ENCODE measurements around the gene STXBP2.
"Not testable (repeated sequence)": the region's sequence is repeated elsewhere in the genome, so short reads cannot be mapped to it uniquely, and the experiment has no call there.

The STXBP2 gene

DNA sequence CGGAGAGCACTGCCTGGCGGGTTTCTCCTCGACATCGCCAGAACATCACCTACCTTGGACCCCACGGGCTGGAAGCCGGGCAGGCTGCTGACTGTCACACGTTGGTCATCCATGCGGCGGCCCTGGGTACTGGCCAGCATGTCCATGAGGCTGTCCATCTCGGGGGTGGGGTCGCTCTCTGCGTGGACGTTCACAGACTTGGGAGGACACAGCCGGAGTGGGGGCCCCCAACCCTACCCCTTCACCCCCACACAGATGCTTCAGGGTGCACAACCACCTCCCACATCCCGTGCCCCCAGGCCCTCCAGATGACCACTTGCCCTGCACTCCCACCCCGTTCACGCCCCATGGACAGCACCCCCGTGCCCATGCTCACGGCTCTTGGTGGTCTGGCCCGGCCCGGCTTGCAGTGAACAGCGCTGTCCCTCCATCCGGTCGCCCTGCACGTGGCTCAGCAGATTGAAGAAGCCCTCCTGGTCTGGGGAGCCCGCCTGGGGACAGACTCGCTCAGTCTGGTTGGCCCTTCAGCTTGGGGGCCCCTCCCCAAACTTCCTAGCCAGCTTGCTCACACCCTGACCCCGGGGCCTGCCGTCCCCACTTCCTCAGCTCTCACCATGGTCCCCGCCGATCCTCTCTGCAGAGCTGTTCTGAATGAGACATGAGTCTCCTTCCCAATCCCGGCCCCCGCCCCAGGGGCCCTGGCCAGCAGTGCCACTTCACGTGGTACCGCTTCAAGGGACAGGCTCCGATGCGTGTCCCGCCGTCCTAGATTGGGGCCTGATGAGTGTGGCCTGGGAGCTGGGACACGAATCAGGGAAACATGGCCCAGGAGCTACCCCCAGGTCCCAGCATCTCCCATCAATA is 4.3 kb upstream of the STXBP2 start:
- DNase-seq (ENCODE audit: low read depth in 2 of 2), result no peak

DNA sequence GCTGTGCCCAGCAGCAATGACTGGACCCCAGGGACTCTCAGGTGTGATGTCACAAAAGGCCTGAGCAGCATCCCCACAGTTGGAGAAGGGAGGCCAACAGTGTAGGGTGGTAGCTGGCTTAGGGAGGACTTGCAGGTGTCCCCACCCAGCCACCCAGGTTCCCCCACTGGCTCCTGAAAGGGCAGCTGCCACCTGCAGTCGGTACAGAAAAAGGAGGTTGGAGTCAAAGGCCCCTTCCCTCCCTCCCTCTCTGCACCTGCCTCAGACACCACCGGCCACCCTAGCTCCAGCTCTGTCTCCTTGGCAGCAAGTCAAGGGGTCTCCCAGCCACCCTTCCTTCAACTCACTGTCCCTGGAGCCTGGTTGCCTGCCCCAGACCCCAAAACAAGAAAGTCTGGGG is 3.2 kb upstream of the STXBP2 start, which contains the start of gene PCP2:
PCP2 (minus strand) TSS at position 22 of the 400 bp plus-strand sequence. CDS start 262 bp downstream, outside the sequence.
- DNase-seq (ENCODE audit: low read depth in 2 of 2), result no peak

DNA sequence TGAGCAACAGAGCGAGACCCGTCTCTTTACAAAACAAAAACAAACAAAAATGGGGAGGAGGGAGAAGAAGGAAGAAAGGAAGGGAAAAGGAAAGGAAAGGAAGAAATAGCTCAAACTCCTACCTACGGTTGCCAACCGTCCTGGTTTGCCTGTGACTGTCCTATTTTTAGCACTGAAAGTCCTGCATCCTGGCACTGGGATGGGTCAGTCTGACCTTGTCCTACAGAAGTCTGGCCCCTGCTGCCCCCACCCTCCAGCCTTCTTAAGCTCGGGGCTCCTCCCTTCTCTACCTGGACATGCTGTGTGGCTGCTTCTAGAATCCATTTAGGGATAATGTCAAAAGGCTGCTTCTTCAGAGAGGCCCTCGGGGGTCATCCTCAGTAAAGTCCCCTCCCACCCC is 1.2 kb upstream of the STXBP2 start:
- DNase-seq (ENCODE audit: low read depth in 2 of 2), result no peak

DNA sequence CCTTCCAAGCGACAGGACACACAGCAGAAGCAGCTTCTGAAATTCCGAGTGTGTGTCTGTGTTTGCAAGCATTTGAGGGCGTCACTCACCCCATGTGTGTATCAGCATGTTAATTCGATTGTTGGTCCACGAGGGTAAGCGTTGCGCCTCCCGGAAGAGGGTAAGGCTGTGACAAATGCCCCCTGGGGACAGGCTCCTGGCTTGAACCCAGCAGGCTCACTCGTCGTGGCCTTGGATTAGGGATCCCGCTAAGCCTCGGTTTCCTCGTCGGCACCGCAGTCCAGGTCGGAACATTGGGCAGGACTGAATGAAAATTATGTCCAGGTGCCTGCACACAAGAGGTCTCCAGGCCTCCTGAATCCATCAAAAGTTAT is 606 bp upstream of the STXBP2 start:
- no peak for DNase-seq (ENCODE audit: low read depth in 2 of 2)

DNA sequence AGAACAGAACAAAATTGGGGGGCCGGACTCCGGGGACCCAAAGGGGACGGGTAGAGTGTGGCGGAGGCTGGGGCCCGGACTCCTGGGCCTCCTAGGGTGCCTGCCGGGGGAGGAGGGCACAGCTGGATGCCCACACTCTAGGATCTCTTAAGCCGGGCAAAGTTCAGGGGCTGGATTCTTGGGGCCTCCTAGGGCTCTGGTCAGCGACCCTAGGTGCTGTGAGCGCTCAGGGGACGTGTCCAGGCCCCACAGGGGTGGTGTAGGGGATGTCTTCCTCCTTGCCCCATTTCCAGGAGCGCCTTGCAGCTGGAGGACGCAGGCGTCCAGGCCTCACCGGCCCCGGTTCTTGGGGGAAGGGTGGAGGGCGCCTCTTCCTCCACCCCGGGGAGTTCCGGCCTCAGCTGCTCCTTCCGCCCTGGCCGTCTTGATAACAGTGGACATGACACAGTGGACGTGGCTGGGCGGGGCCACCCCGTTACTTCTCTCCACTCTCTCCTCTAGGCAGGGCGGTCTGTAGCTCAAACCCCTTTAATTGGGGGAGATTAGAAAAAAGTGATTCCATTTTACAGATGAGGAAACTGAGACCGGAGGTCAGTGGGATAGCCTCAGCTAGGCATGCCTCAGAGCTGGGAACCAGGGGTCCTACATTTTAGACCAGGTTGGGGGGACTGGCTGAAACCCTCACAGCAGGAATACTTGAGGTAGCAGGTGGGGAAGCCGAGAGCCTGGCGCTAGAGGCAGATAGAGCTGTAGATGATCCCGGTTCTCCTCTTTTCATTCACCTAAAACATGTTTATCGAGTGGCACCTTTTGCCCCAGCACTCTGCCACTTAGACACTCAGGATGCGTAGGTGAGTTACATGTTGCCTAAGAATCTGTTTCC is 705 bp downstream of the STXBP2 start:
- DNase-seq (ENCODE audit: low read depth in 2 of 2), result no peak

DNA sequence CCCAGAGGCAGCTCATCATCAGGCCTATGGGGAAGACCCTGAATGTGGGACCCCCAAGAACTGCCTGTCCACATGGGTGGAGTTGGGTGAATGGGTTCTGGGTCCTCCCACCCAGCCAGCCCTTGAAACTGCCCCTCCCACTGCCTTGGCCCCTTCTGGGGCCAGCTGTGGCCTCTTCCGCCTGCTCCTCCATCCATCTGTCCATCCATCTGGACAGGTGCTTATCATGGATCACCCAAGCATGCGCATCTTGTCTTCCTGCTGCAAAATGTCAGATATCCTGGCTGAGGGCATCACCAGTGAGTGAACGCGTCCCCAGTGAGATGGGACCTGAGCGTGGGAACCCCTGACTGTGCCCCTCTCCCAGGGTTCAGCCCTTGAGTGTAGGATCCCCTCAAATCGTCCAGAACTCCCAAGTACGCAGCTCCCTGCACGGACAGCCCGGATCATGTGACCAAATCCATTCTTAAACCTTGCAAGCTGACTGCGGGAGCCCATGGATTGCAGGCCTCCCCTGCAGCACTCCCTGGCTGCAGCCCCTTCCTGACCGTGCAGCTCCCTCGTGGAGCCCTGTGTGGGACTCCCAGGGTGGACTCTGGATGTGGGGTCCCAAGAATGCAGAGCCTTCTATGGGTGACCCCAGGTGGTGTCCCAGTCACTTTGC is 2.0 kb downstream of the STXBP2 start:
- DNase-seq (ENCODE audit: low read depth in 2 of 2), result no peak

DNA sequence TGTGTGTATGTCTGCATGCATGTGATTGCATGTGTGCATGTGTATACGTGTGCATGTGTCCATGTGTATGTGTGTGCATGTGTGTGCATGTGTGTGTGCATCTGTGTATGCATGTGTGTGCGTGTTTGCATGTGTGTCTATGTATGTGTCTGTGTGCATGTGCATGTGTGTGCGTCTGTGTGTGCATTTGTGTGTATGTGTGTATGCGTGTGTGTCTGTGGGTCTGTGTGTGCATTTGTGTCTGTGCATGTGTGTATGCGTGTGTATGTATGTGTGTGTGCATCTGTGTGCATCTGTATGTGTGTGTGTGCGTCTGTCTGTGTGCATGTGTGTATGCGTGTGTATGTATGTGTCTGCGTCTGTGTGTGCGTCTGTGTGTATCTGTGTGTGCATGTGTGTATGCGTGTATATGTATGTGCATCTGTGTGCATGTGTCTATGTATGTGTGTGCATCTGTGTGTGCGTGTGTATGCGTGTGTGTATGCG is 3.0 kb downstream of the STXBP2 start:
- DNase-seq (ENCODE audit: low read depth in 2 of 2), result no peak

DNA sequence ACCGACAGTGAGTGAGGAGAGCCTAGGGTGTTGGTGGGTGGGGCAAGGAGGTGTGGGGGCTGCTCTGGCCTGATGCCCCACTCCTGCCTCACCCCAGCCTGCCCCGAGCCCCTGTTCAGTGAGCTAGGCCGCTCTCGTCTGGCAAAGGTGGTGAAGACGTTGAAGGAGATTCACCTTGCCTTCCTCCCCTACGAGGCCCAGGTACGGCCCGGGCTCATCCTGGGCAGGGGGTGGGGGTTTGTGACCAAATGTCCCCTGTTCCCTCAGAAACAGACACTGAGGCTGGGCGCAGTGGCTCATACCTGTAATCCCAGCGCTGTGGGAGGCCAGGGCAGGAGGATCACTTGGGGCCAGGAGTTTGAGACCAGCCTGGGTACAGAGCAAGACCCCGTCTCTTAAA is 3.9 kb downstream of the STXBP2 start:
- DNase-seq (ENCODE audit: low read depth in 2 of 2), result no peak

DNA sequence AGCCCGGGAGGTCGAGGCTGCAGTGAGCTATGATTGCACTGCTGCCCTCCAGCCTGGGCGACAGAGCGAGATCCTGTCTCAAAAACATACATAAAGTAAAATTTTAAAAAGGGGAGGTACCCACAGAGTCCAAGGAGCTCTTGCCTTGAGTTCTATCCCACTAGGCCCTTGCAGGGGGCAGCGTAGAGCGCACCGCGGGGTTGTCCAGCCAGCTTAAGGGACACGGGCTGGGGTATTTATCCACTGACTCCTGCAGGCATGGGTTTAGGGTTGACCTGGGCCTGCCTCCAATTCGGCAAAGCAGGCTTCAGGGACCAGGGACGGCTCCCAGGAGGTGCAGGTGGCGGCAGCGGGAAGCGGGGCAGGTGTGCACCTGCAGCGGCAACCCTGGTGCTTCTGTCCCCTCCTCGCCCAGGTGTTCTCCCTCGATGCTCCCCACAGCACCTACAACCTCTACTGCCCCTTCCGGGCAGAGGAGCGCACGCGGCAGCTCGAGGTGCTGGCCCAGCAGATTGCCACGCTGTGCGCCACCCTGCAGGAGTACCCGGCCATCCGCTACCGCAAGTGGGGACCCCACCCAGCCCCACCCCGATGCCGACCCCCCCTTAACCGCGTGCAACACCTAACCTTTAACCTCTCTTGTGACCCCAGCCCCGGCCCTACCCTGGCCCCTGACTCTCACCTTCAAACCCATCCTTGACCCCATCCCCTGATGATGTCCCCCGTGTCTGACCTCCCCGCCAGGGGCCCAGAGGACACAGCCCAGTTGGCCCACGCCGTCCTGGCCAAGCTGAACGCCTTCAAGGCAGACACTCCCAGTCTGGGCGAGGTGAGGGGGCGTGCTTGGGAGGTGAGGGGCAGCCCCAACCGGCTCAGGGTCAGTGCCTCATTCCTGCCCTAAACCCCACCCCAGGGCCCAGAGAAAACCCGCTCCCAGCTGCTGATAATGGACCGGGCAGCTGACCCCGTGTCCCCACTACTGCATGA is 4.7 kb downstream of the STXBP2 start:
- DNase-seq (ENCODE audit: low read depth in 2 of 2), result no peak

DNA sequence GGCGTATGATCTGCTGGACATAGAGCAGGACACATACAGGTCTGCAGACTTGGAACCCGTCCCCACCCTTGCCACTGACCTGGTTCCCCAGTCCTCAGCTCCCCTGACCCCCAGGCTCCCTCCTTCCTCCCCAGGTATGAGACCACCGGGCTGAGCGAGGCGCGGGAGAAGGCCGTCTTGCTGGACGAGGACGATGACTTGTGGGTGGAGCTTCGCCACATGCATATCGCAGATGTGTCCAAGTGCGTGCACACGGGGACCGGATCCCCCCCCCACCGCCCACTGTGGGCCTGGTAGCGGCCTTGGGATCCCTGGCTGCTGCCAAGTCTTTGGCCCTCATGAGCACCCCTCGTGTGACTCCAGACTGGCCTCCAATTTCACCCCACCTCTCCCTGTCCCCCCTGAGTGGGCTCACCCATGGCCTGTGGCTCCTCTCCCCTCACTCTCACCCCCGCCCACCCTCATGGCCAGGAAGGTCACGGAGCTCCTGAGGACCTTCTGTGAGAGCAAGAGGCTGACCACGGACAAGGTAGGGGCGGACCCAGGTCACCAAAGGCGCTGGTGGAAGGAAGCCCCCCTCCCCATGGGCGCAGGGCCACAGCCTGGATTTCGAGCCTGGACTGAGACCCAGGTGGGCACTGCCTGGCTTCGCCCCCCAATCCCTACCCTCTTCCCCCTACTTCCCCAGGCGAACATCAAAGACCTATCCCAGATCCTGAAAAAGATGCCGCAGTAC is 5.6 kb downstream of the STXBP2 start:
- DNase-seq (ENCODE audit: low read depth in 2 of 2), result no peak

DNA sequence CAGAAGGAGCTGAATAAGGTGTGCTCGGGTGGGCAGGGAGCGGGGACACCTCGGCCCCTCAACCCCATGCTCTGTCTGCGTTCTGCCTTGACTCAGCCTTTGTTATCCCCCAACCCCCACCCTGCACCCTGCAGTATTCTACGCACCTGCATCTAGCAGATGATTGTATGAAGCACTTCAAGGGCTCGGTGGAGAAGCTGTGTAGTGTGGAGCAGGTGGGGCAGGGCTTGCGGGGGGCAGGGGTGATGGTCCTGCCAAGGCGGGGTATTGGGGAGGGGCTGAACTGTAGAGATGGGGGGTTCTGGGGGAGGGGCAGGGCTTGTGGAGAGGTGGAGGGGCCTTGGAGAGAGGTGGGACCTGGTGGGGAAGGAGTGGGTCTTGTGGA is 6.1 kb downstream of the STXBP2 start:
- DNase-seq (ENCODE audit: low read depth in 2 of 2), result no peak

DNA sequence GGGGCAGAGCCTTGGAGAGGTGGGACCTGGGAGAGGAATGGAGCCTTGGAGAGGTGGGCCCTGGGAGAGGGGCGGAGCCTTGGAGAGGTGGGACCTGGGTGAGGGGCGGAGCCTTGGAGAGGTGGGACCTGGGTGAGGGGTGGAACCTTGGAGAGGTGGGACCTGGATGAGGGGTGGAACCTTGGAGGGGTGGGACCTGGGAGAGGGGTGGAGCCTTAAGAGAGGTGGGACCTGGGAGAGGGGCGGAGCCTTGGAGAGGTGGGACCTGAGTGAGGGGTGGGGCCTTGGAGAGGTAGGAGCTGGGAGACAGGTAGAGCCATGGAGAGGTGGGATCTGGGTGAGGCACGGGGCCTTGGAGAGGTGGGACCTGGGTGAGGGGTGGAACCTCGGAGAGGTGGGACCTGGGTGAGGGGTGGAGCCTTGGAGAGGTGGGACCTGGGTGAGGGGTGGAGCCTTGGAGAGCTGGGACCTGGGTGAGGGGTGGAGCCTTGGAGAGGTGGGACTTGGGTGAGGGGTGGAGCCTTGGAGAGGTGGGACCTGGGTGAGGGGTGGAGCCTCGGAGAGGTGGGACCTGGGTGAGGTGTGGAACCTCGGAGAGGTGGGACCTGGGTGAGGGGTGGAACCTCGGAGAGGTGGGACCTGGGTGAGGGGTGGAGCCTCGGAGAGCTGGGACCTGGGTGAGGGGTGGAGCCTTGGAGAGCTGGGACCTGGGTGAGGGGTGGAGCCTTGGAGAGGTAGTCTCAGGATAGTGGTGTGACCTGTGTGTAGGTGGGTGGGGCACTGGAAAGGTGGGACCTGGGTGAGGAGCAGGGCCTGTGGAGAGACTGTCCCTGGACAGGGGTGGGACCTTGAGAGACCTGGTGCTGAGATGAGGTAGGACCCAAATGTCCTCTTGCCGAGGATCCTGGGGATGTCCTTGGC is 7.0 kb downstream of the STXBP2 start:
- DNase-seq (ENCODE audit: low read depth in 2 of 2), result not testable (repeated sequence)

DNA sequence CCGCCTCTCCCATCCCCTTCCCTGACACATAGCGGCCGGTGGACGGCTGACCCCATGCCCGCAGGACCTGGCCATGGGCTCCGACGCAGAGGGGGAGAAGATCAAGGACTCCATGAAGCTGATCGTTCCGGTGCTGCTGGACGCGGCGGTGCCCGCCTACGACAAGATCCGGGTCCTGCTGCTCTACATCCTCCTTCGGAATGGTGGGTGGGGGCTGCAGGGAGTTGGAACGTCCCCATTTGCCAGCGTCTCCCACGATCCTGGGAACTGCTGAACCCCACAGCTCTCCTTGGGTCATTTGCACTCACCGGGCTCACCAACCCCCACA is 7.6 kb downstream of the STXBP2 start:
- no peak for DNase-seq (ENCODE audit: low read depth in 2 of 2)

DNA sequence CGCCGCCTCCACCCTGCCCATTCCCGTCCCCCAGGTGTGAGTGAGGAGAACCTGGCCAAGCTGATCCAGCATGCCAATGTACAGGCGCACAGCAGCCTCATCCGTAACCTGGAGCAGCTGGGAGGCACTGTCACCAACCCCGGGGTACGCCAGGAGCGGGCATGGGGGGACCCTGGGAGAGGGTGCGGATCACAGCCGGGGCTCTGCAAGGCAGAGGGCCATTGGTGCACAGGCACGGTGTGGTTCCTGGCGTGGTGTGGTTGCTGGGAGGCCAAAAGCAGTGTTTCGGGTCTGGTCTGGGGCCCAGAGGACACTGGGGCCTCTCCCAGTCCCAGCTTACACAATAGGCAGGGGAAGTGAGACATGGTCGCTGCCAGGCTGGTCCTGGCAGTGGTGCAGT is 8.3 kb downstream of the STXBP2 start:
- DNase-seq (ENCODE audit: low read depth in 2 of 2), result no peak

DNA sequence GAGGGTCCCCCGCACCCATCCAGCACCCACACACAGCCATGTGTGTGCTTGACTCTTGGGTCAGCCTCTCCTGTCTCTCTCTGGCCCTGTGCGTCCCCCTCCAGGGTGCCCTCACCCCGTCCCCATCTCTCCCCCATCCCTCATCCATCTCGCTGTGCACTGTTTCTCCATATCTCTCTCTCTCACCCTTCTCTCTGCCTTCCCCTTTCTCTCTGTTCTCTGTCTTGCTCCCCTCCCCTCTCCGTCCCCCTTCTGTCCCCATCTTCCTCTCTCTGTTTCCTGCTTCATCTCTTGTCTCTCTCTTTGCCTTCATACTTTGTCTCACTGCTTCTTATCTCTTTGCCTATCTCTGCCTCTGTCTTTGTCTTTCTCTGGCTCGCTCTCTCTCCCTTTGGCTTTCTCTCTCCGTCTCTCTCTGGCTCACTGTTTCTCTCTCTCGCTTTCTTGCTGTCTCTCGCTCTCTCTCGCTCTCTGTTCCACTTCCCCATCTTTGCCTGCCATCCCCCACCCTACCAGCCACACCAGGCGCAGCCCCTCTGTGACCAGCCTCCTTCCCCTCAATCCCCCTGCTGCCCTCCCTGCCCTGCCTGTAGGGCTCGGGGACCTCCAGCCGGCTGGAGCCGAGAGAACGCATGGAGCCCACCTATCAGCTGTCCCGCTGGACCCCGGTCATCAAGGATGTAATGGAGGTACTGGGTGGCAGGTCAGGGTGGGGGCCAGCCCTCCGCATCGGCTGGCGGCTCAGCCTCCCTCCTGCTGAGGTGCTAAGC is 8.9 kb downstream of the STXBP2 start:
- no peak for DNase-seq (ENCODE audit: low read depth in 2 of 2)

DNA sequence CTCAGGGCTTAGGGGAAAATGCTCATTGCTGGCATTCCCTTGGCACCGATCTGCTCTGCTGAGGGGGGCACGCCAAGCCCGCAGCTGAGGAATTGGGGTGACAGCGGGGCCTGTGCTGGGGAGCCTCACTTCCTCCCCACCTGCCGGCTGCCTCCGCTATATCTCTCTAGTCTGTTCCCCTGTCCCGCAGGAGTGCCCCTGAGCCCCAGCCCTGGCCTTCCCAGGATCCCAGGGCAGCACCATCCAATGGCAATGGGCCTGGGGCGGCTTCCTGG is 9.5 kb downstream of the STXBP2 start:
- DNase-seq (ENCODE audit: low read depth in 2 of 2), result no peak

DNA sequence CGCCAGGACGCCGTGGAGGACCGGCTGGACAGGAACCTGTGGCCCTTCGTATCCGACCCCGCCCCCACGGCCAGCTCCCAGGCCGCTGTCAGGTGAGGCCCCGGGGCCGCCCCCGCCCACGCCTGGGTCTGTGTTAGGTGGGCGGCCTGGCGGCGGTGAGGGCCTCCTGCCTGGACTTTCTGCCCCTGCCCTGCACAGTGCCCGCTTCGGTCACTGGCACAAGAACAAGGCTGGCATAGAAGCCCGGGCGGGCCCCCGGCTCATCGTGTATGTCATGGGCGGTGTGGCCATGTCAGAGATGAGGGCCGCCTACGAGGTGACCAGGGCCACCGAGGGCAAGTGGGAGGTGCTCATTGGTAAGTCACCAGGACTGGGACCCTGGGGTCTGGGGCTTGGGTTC is 10.2 kb downstream of the STXBP2 start:
- DNase-seq (ENCODE audit: low read depth in 2 of 2), result no peak

DNA sequence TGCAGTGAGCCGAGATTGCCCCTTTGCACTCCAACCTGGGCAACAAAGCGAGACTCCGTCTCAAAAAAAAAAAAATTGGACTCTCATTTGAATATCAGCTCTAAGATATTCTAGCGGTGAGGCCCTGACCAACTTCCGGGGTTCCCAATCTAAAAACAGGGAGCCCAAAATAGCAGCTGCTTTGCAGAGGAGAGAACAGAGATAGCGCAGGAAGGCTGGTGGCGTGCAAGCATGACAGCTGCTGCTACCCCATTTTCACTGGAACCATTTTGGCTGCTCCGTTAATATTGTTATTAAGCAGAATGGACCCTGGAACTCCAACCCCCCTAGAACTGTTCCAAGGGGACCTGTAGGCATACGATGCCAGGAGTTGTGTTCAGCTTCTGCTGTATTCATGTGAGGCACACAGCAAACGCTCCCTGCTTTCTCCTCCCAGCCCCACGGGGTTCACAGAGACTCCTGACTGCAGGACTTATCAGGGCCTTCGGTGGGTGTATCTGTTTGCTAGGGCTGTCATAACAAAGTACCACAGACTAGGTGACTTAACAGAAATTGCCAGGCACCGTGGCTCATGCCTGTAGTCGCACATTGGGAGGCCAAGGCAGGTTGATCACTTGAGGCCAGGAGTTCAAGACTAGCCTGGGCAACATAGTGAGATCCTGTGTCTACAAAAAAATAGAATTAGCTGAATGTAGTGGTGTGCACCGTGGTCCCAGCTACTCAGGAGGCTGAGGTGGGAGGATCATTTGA is 11.5 kb downstream of the STXBP2 start:
- no peak for DNase-seq (ENCODE audit: low read depth in 2 of 2)
